ENCODE results near the gene KIAA1328. TPM values are rescaled to one million over a fixed set of nuclear protein-coding genes. Genes with fewer than 3 reads are reported as not detected.

KIAA1328 gene
- total and polyA plus RNA-seq, 8 donors, result 8.4 to 27.6 (median 22.9) TPM

DNA sequence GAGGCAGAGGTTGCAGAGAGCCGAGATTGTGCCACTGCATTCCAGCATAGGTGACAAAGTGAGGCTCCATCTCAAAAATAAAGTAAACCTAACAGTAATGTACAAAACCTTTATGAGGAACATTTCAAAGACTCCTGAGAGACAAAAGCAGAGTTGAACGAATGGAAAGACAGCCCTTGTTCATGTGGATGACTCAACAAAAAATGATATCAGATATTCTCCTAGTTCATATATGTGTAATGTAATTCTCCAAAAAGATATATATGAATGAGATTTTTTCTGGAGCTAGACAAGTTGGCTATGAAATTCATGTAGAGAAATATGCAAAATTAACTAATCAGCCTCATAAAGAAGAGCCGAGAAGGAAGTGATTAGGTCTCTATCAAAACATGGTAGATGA is 61.7 kb downstream of the KIAA1328 start:
- Histone ChIP-seq H3K4me3 (no peak overlapping the region), H3K36me3 (no peaks in the 10 kb centered on the region), H3K27ac (no peak overlapping the region), H3K4me1 (no peaks in the 10 kb centered on the region), H3K27me3 (no peaks in the 10 kb centered on the region), H3K9me3 (no peaks in the 10 kb centered on the region)
- ATAC-seq (no peak), DNase-seq (no peak)
- TF ChIP-seq, protein P1, sequence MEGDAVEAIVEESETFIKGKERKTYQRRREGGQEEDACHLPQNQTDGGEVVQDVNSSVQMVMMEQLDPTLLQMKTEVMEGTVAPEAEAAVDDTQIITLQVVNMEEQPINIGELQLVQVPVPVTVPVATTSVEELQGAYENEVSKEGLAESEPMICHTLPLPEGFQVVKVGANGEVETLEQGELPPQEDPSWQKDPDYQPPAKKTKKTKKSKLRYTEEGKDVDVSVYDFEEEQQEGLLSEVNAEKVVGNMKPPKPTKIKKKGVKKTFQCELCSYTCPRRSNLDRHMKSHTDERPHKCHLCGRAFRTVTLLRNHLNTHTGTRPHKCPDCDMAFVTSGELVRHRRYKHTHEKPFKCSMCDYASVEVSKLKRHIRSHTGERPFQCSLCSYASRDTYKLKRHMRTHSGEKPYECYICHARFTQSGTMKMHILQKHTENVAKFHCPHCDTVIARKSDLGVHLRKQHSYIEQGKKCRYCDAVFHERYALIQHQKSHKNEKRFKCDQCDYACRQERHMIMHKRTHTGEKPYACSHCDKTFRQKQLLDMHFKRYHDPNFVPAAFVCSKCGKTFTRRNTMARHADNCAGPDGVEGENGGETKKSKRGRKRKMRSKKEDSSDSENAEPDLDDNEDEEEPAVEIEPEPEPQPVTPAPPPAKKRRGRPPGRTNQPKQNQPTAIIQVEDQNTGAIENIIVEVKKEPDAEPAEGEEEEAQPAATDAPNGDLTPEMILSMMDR (IDR thresholded peaks at IDR 0.05), result no peak
- intact Hi-C loops (cut with DNase I), result no loop called here

DNA sequence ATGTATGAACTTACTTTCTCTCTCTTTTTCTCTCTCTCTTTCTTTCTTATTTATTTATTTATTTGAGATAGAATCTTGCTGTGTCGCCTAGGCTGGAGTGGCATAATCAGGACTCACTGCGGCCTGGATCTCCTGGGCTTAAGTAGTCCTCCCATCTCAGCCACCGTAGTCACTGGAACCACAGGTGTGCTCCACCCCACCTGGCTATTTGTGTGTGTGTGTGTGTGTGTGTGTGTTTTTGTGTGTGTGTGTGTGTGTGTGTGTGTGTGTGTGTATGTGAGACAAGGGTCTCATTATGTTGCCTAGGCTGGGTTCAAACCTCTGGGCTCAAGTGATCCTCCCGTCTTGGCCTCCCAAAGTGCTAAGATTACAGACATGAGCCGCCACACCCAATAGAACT is 64.3 kb downstream of the KIAA1328 start:
- no peak for ATAC-seq
- intact Hi-C loops (cut with DNase I), result no loop called here

DNA sequence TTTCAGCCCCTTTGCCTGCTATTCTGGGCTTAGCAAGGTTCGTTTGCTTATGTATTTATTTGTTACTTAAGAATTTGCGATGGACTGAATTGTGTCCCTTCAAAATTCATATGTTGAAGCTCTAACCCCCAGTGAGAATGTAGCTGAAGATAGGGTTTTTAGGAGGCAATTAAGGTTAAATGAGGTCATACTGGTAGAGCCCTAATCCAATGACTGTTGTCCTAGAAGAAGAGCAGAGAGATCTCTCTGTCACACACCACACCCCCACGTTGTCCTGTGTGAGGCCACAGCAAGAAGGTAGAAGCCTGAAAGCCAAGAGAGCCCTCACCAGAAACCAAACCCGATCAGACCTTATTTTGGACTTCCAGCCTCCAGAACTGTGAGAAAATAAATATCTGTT is 66.7 kb downstream of the KIAA1328 start:
- Histone ChIP-seq H3K9me3 (peaks cover 0 to 11% of the 10 kb centered on the region in 2 donors), H3K27ac (no peak overlapping the region), H3K36me3 (no peaks in the 10 kb centered on the region), H3K4me1 (no peaks in the 10 kb centered on the region), H3K4me3 (no peak overlapping the region), H3K27me3 (no peaks in the 10 kb centered on the region)
- ATAC-seq (no peak), DNase-seq (no peak)
- TF ChIP-seq, protein P1 (IDR thresholded peaks at IDR 0.05), result no peak
- intact Hi-C loops (cut with DNase I), result no loop called here

More for the DNA sequence above, 64.3 kb downstream of the KIAA1328 start:
- no peak overlapping the region for H3K4me3 ChIP-seq
- TF ChIP-seq, protein P1 (IDR thresholded peaks at IDR 0.05), result no peak
- no peak overlapping the region for H3K27ac ChIP-seq
- DNase-seq, result no peak
- H3K27me3 ChIP-seq, result no peaks in the 10 kb centered on the region
- no peaks in the 10 kb centered on the region for H3K9me3 ChIP-seq
- no peaks in the 10 kb centered on the region for H3K36me3 ChIP-seq
- no peaks in the 10 kb centered on the region for H3K4me1 ChIP-seq

DNA sequence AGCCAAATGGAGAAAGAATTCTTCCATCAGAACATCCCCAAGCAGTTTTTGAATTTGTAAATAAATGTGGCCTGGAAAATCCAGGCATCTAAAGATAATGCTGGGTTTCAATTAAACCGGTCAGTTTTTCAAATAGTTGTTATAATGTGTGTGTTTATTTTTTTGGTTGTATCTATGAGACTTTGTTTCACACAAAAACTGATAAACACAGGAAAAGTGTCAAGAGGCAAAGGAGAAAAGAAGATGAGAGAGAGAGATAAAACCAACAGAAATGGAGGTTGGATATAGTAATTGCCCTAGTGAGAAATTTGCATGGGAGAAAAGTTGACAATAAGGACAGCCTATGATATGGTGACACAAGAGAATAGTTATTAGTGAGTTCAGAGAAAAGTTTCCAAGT is 68.3 kb downstream of the KIAA1328 start:
- intact Hi-C loops (cut with DNase I), result no loop called here
- no peaks in the 10 kb centered on the region for H3K36me3 ChIP-seq

DNA sequence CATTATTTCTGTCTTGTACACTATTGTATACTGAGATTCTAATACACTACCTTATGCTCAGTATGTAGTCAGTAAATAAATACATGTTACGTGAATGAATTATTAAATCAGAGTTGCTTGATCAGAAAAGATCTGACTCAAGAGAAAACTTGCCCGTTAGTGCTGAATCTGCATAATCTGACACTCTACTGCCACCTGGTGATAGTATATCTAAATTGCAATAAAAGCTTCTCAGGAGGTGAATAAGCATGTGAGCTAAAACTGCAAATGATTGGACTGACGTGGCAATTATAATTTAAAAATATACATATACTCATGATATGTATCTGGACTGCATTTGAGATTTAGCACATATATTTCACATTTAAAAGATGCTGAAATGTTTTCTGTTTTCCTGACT is 70.4 kb downstream of the KIAA1328 start:
- H3K27ac ChIP-seq, result no peak overlapping the region
- no peaks in the 10 kb centered on the region for H3K4me1 ChIP-seq
- H3K4me3 ChIP-seq, result no peak overlapping the region
- H3K36me3 ChIP-seq, result no peaks in the 10 kb centered on the region
- TF ChIP-seq, protein P1 (IDR thresholded peaks at IDR 0.05), result no peak
- intact Hi-C loops (cut with DNase I), result no loop called here
- H3K9me3 ChIP-seq, result peaks cover 0 to 11% of the 10 kb centered on the region in 2 donors
- peak; percentile 36 for ATAC-seq
- no peaks in the 10 kb centered on the region for H3K27me3 ChIP-seq
- no peak for DNase-seq

More for the DNA sequence above, 68.3 kb downstream of the KIAA1328 start:
- H3K9me3 ChIP-seq, result peaks cover 0 to 11% of the 10 kb centered on the region in 2 donors
- H3K4me1 ChIP-seq, result no peaks in the 10 kb centered on the region
- no peak overlapping the region for H3K4me3 ChIP-seq
- TF ChIP-seq, protein P1 (IDR thresholded peaks at IDR 0.05), result no peak
- ATAC-seq (no peak), DNase-seq (no peak)
- H3K27ac ChIP-seq, result no peak overlapping the region
- no peaks in the 10 kb centered on the region for H3K27me3 ChIP-seq

Data from left lung (tissue), 10 donors.